ENCODE data around the gene SSBP2.

DNA sequence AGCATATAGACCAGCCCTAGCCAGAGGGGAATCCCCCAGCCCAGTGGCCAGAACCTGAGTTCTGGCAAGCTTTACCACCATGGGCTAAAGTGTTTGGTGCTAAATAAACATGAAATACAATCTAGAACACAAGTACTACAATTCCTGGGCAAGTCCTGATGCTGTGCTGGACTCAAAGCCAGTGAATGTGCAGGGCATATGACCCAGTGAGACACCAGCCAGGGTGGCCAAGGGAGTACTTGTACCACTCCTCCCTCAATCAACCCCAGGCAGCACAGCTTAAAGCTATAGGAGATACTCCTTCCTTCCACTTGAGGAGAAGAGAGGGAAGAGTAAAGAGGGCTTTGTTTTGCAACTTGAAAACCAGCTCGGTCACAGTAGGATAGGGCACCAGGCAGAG, 63.6 kb downstream of the SSBP2 start:
- TF ChIP-seq, protein P1, sequence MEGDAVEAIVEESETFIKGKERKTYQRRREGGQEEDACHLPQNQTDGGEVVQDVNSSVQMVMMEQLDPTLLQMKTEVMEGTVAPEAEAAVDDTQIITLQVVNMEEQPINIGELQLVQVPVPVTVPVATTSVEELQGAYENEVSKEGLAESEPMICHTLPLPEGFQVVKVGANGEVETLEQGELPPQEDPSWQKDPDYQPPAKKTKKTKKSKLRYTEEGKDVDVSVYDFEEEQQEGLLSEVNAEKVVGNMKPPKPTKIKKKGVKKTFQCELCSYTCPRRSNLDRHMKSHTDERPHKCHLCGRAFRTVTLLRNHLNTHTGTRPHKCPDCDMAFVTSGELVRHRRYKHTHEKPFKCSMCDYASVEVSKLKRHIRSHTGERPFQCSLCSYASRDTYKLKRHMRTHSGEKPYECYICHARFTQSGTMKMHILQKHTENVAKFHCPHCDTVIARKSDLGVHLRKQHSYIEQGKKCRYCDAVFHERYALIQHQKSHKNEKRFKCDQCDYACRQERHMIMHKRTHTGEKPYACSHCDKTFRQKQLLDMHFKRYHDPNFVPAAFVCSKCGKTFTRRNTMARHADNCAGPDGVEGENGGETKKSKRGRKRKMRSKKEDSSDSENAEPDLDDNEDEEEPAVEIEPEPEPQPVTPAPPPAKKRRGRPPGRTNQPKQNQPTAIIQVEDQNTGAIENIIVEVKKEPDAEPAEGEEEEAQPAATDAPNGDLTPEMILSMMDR (IDR thresholded peaks at IDR 0.05): no peak
- no peak for TF ChIP-seq POLR2A (IDR thresholded peaks at IDR 0.05)
